Suprapubic skin (tissue), 3 donors: Measurements from ENCODE around the gene MAJIN.

Source experiments
- EP300 ChIP-seq: sonication (generic); formaldehyde crosslinking; IDR thresholded peaks from one replicate; pipeline ENCODE4 v1.6.1; 2017; ENCODE audit warnings: antibody characterized with exemption
- TF ChIP-seq, protein P1 (sequence below), 2 donors: fragments of 200-600 bp in 1 of 2; fragments of 450-650 bp in 1 of 2; sonication (generic) in 1 of 2; IDR thresholded peaks; one replicate each; pipeline ENCODE4 v1.5.1; 2016 to 2019; ENCODE audit warnings: antibody characterized with exemption in 2 of 2, mild to moderate bottlenecking in 1 of 2, moderate library complexity in 1 of 2

DNA sequence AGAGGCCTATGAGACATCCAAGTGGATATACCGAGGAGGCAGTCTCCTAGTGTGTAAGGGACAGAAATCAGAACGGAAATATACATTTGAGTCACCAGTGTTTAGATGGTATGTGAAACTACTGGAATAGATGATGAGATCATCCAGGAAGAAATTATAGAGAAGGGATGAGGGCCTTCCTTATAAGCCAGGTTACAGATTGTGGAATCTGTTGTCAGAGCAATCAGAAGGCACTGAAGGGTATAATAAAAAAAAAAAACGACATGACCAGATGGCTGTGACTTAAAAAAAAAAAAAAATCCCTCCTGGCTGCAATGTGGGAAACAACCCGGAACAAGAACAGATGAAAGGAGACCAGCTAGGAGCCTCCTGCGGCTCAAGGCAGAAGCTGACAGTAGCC is 2.7 kb downstream of the MAJIN start:
- TF ChIP-seq, protein P1, sequence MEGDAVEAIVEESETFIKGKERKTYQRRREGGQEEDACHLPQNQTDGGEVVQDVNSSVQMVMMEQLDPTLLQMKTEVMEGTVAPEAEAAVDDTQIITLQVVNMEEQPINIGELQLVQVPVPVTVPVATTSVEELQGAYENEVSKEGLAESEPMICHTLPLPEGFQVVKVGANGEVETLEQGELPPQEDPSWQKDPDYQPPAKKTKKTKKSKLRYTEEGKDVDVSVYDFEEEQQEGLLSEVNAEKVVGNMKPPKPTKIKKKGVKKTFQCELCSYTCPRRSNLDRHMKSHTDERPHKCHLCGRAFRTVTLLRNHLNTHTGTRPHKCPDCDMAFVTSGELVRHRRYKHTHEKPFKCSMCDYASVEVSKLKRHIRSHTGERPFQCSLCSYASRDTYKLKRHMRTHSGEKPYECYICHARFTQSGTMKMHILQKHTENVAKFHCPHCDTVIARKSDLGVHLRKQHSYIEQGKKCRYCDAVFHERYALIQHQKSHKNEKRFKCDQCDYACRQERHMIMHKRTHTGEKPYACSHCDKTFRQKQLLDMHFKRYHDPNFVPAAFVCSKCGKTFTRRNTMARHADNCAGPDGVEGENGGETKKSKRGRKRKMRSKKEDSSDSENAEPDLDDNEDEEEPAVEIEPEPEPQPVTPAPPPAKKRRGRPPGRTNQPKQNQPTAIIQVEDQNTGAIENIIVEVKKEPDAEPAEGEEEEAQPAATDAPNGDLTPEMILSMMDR (IDR thresholded peaks at IDR 0.05) = no peak
- TF ChIP-seq EP300 = no peak
